Endothelial cell of umbilical vein (primary cell): ENCODE results near the gene ABLIM1. TPM values are rescaled to one million over a fixed set of nuclear protein-coding genes. Genes with fewer than 3 reads are reported as not detected.

ENCODE experiments used
- BruUV-seq: library from RNA; stranded (reverse); fragments of 400-500 nt; replicated peaks from 2 replicates; lab custom pipeline; 2021; lab: Mats Ljungman, UMichigan
- CTCF ChIA-PET: fragments of 300-600, 350-600 bp; sonication (Branson Sonifier 250); formaldehyde crosslinking; loops from one replicate; lab custom pipeline; 2021; ENCODE audit warnings: antibody characterized with exemption, inconsistent platforms; lab: Charles Lee
- POLR2A ChIA-PET: fragments of 300-600, 350-600 bp; sonication (Branson Sonifier 250); formaldehyde crosslinking; loops from one replicate; lab custom pipeline; 2021; ENCODE audit warnings: antibody characterized with exemption, inconsistent platforms; lab: Charles Lee
- DNase-seq: peaks from one replicate; pipeline ENCODE4 v3.0.0-alpha.2; 2011; ENCODE audit warnings: low read depth, low spot score
- FAIRE-seq: peaks from 2 replicates; lab custom pipeline; 2011; peaks lifted over from hg19 to GRCh38; lab: Jason Lieb, UNC
- H2AFZ ChIP-seq: 2 replicates; pipeline ENCODE4 v1.6.0; 2012; ENCODE audit warnings: low read depth, low read length, control low read depth, inconsistent platforms
- H3K27ac ChIP-seq: 2 replicates; pipeline ENCODE4 v1.5.1; 2011; ENCODE audit warnings: low read depth, mild to moderate bottlenecking, control low read depth, low read length, moderate library complexity; ENCODE audit not compliant: insufficient read depth
- H3K27me3 ChIP-seq, 2 experiments: 2 replicates each; pipeline versions ENCODE4 v1.6.0 to v1.6.1; 2011; ENCODE audit warnings: low read length in 2 of 2, mixed read lengths in 1 of 2; ENCODE audit not compliant: control insufficient read depth in 2 of 2, insufficient read depth in 2 of 2
- H3K36me3 ChIP-seq, 2 experiments: 2 replicates in 1 of 2; 3 replicates in 1 of 2; pipeline ENCODE4 v1.5.1; 2011; ENCODE audit warnings: low read length in 2 of 2, mild to moderate bottlenecking in 1 of 2, moderate library complexity in 1 of 2; ENCODE audit not compliant: control insufficient read depth in 2 of 2, insufficient read depth in 2 of 2; ENCODE audit errors: extremely low read depth in 1 of 2
- H3K4me1 ChIP-seq: 3 replicates; pipeline ENCODE4 v1.5.1; 2011; ENCODE audit warnings: mild to moderate bottlenecking, low read length; ENCODE audit not compliant: control insufficient read depth, insufficient read depth; ENCODE audit errors: extremely low read depth
- H3K4me2 ChIP-seq: 2 replicates; pipeline ENCODE4 v1.6.1; 2011; ENCODE audit warnings: low read length, control low read depth, mixed read lengths; ENCODE audit not compliant: insufficient read depth
- H3K4me3 ChIP-seq, 3 experiments: fragments of 200-600 bp in 1 of 3; sonication (generic), shearing (Covaris generic) in 1 of 3; replicated peaks in 1 of 3; 2 replicates each; pipeline ENCODE4 v1.5.1; 2011 to 2016; ENCODE audit warnings: control low read depth in 3 of 3, low read length in 3 of 3, mild to moderate bottlenecking in 2 of 3, inconsistent platforms in 1 of 3, low read depth in 1 of 3, moderate library complexity in 1 of 3; ENCODE audit not compliant: insufficient read depth in 1 of 3
- H3K79me2 ChIP-seq: 2 replicates; pipeline ENCODE4 v1.6.0; 2012; ENCODE audit warnings: low read length, inconsistent platforms; ENCODE audit not compliant: control insufficient read depth, insufficient read depth
- H3K9ac ChIP-seq: replicated peaks from 2 replicates; pipeline ENCODE3; 2011; ENCODE audit warnings: low read length, control low read depth; ENCODE audit not compliant: insufficient read depth; ENCODE audit errors: extremely low read depth
- H3K9me1 ChIP-seq: replicated peaks from 3 replicates; pipeline ENCODE4 v1.6.0; 2011; ENCODE audit warnings: mild to moderate bottlenecking, low read length; ENCODE audit not compliant: control insufficient read depth, insufficient read depth; ENCODE audit errors: extremely low read depth
- H3K9me3 ChIP-seq: replicated peaks from 2 replicates; pipeline ENCODE4 v1.5.1; 2012; ENCODE audit warnings: low read length, inconsistent platforms; ENCODE audit not compliant: control insufficient read depth, insufficient read depth
- H4K20me1 ChIP-seq: replicated peaks from 2 replicates; pipeline ENCODE3; 2011; ENCODE audit warnings: mild to moderate bottlenecking, low read length; ENCODE audit not compliant: control insufficient read depth, insufficient read depth; ENCODE audit errors: extremely low read depth
- CTCF ChIP-seq, 2 donors: IDR thresholded peaks; 1 replicate in 1 of 2; 2 replicates in 1 of 2; pipeline ENCODE4 v1.5.1; 2011; ENCODE audit warnings: low read length in 2 of 2, mild to moderate bottlenecking in 2 of 2, moderate library complexity in 2 of 2, control low read depth in 1 of 2, inconsistent platforms in 1 of 2, low read depth in 1 of 2; ENCODE audit not compliant: insufficient read depth in 1 of 2; ENCODE audit errors: extremely low read depth in 1 of 2
- EZH2 ChIP-seq: IDR thresholded peaks from 2 replicates; pipeline ENCODE4 v1.6.1; 2012; ENCODE audit warnings: borderline replicate concordance, low read depth, mild to moderate bottlenecking, moderate library complexity, low read length, inconsistent platforms; ENCODE audit not compliant: severe bottlenecking
- FOS ChIP-seq: IDR thresholded peaks from 2 replicates; pipeline ENCODE4 v1.6.1; 2011; ENCODE audit warnings: mild to moderate bottlenecking, low read length, moderate library complexity, borderline replicate concordance; ENCODE audit not compliant: insufficient read depth
- GATA2 ChIP-seq: IDR thresholded peaks from 2 replicates; pipeline ENCODE4 v1.7.0; 2011; ENCODE audit warnings: low read depth, mild to moderate bottlenecking, moderate library complexity, mixed read lengths, low read length; ENCODE audit not compliant: insufficient read length, insufficient read depth
- JUN ChIP-seq: IDR thresholded peaks from 2 replicates; pipeline ENCODE4 v1.6.1; 2011; ENCODE audit warnings: borderline replicate concordance, low read depth; ENCODE audit not compliant: insufficient read length, insufficient read depth
- MAX ChIP-seq: IDR thresholded peaks from 2 replicates; pipeline ENCODE4 v1.6.1; 2011; ENCODE audit not compliant: insufficient read depth, insufficient read length
- MYC ChIP-seq: IDR thresholded peaks from one replicate; pipeline ENCODE4 v1.6.1; 2011; ENCODE audit warnings: mild to moderate bottlenecking, low read depth, low read length
- POLR2A ChIP-seq: IDR thresholded peaks from 2 replicates; pipeline ENCODE4 v1.6.1; 2012; ENCODE audit warnings: low read depth, mild to moderate bottlenecking, control low read depth, low read length
- POLR2AphosphoS5 ChIP-seq: IDR thresholded peaks from 2 replicates; pipeline ENCODE4 v1.6.1; 2012; ENCODE audit warnings: low read depth, mild to moderate bottlenecking, control low read depth, low read length, moderate library complexity; ENCODE audit not compliant: insufficient read depth
- dilution Hi-C: fragments of 300-500 bp; cut with MboI; formaldehyde crosslinking; loops from one replicate; pipeline ENCODE4 v1.15.0; 2019; ENCODE audit warnings: low sequenced_read_pairs; ENCODE audit not compliant: extremely low pct_ligation_motif_present
- intact Hi-C: fragments of 100-400 bp; cut with micrococcal nuclease; formaldehyde crosslinking; loops from one replicate; pipeline ENCODE4 v1.10.0; 2022
- polyA plus RNA-seq, 4 experiments: library from polyadenylated mRNA; depleted of rRNA in 3 of 4; stranded (reverse) in 3 of 4; unstranded in 1 of 4; fragments of >200 nt; gene quantifications; 2 replicates each; pipeline versions ENCODE4 v1.2.1 to v1.2.3, GENCODE V29; 2011 to 2012; ENCODE audit warnings: missing spikeins in 1 of 4
- total RNA-seq: library from RNA; stranded (reverse); gene quantifications from 2 replicates; pipeline ENCODE4 v1.2.3, GENCODE V29; 2021

Gene ABLIM1
- total and polyA plus RNA-seq, 2 donors (not counting 3 experiments of a cell fraction or from before 2014, with no cell fraction given): 128 to 235 TPM

- BruUV-seq: no TSS peak
- no peak overlapping the region for H3K4me3 ChIP-seq
- H2AFZ ChIP-seq: no peak overlapping the region
- H3K27me3 ChIP-seq: no peaks in the 10 kb centered on the region
- dilution Hi-C loops (no loop called here), intact Hi-C loops (no loop called here)
- H3K79me2 ChIP-seq: no peaks in the 10 kb centered on the region
- no peaks in the 10 kb centered on the region for H4K20me1 ChIP-seq
- no peak for TF ChIP-seq CTCF (IDR thresholded peaks at IDR 0.05; ENCODE audit: extremely low read depth in 1 of 2, insufficient read depth in 1 of 2, low read depth in 1 of 2, low read length in 2 of 2)
- no peak for TF ChIP-seq POLR2A
- TF ChIP-seq EZH2: no peak
- no peak for TF ChIP-seq FOS
- no peak for TF ChIP-seq JUN
- no peak for TF ChIP-seq POLR2AphosphoS5
- no peak for TF ChIP-seq MAX
- TF ChIP-seq MYC: no peak
- TF ChIP-seq GATA2: no peak
- no peaks in the 10 kb centered on the region for H3K9me1 ChIP-seq
- POLR2A ChIA-PET: no interaction called here
- H3K9me3 ChIP-seq: no peaks in the 10 kb centered on the region
- peaks cover 30% of the 10 kb centered on the region for H3K4me1 ChIP-seq
- no peak overlapping the region for H3K4me2 ChIP-seq
- H3K27ac ChIP-seq: no peak overlapping the region
- peaks cover 0 to 2% of the 10 kb centered on the region in 2 experiments for H3K36me3 ChIP-seq
- DNase-seq (no peak), FAIRE-seq (no peak)
- H3K9ac ChIP-seq: no peak overlapping the region
- CTCF ChIA-PET: interaction anchor here (0.8 to 1.3 kb wide), 4 partner anchors 13 to 42 kb away, joined by 3 to 4 read pairs (median 4); no protein-coding TSS in a partner anchor
Measured at GRCh38 chr10:114500643-114501042, 157.4 kb downstream of the ABLIM1 start.
